Measurements from ENCODE around the gene MALAT1. TPM values are rescaled to one million over a fixed set of nuclear protein-coding genes. Genes with fewer than 3 reads are reported as not detected.

MALAT1 gene
- total RNA-seq, 1 donor from 2014 or later, result 1,605 TPM

- no peak for DNase-seq (ENCODE audit: low read depth)
- H3K4me3 ChIP-seq (ENCODE audit: low read depth, low read length), result no peak overlapping the region
- TF ChIP-seq, protein P1, sequence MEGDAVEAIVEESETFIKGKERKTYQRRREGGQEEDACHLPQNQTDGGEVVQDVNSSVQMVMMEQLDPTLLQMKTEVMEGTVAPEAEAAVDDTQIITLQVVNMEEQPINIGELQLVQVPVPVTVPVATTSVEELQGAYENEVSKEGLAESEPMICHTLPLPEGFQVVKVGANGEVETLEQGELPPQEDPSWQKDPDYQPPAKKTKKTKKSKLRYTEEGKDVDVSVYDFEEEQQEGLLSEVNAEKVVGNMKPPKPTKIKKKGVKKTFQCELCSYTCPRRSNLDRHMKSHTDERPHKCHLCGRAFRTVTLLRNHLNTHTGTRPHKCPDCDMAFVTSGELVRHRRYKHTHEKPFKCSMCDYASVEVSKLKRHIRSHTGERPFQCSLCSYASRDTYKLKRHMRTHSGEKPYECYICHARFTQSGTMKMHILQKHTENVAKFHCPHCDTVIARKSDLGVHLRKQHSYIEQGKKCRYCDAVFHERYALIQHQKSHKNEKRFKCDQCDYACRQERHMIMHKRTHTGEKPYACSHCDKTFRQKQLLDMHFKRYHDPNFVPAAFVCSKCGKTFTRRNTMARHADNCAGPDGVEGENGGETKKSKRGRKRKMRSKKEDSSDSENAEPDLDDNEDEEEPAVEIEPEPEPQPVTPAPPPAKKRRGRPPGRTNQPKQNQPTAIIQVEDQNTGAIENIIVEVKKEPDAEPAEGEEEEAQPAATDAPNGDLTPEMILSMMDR (IDR thresholded peaks at IDR 0.05; ENCODE audit: insufficient read depth, low read length, poor library complexity, severe bottlenecking), result no peak
- H3K36me3 ChIP-seq (ENCODE audit: control insufficient read depth, insufficient read depth, low read length), result no peaks in the 10 kb centered on the region
- no peaks in the 10 kb centered on the region for H3K27me3 ChIP-seq (ENCODE audit: control insufficient read depth, insufficient read depth, low read length)
Measured at GRCh38 chr11:65542738-65543390, 44.0 kb downstream of the MALAT1 start.

GRCh38 chr11:65545853-65546216 lies 47.0 kb downstream of the MALAT1 start:
- Histone ChIP-seq H3K4me3 (ENCODE audit: low read depth, low read length) (no peak overlapping the region), H3K27me3 (ENCODE audit: control insufficient read depth, insufficient read depth, low read length) (no peaks in the 10 kb centered on the region), H3K36me3 (ENCODE audit: control insufficient read depth, insufficient read depth, low read length) (no peaks in the 10 kb centered on the region)
- DNase-seq (ENCODE audit: low read depth), result no peak
- TF ChIP-seq, protein P1 (IDR thresholded peaks at IDR 0.05; ENCODE audit: insufficient read depth, low read length, poor library complexity, severe bottlenecking), result no peak

DNA sequence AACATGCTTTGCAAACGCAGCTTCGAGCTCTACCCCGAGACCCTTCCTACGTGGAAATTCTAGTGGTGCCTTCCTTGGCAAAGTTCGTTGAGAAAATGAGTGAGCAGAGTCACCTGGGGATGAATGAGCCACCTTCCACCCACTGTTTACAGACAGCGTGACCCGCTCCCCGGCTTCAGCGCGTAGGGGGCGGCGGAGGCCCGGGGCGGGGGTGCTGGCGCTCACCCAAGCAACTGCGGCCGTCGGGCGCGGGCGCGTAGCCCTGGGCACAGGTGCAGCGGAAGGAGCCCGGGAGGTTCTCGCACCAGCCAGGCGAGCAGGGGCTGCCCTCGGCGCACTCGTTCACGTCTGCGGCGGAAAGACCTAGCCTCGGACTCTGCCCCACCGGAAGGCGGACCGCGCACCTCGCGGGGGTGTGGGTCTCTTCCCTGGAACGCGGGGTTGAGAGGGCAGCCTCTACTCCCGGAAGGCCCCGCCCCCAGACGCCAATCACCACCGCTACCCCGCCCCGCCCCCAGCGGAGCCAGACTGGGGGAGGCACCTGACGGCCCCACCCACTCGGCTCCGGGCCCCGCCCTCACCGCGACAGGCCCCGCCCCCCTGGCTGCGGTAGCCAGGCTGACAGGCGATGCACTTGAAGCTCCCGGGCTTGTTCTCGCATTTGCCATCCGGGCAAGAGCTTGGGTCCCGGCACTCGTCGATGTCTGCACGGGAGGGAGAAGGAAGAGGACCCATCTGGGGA lies 47.5 kb downstream of the MALAT1 start:
- no peak for DNase-seq (ENCODE audit: low read depth)
- Histone ChIP-seq H3K36me3 (ENCODE audit: control insufficient read depth, insufficient read depth, low read length) (peaks cover under 1% of the 10 kb centered on the region), H3K27me3 (ENCODE audit: control insufficient read depth, insufficient read depth, low read length) (no peaks in the 10 kb centered on the region), H3K4me3 (ENCODE audit: low read depth, low read length) (peak overlapping the region; percentile 21)
- TF ChIP-seq, protein P1 (IDR thresholded peaks at IDR 0.05; ENCODE audit: insufficient read depth, low read length, poor library complexity, severe bottlenecking), result no peak

GRCh38 chr11:65547446-65548125 lies 48.7 kb downstream of the MALAT1 start:
- TF ChIP-seq, protein P1 (IDR thresholded peaks at IDR 0.05; ENCODE audit: insufficient read depth, low read length, poor library complexity, severe bottlenecking), result no peak
- Histone ChIP-seq H3K4me3 (ENCODE audit: low read depth, low read length) (no peak overlapping the region), H3K27me3 (ENCODE audit: control insufficient read depth, insufficient read depth, low read length) (no peaks in the 10 kb centered on the region), H3K36me3 (ENCODE audit: control insufficient read depth, insufficient read depth, low read length) (peaks cover 7% of the 10 kb centered on the region)
- DNase-seq (ENCODE audit: low read depth), result no peak

DNA sequence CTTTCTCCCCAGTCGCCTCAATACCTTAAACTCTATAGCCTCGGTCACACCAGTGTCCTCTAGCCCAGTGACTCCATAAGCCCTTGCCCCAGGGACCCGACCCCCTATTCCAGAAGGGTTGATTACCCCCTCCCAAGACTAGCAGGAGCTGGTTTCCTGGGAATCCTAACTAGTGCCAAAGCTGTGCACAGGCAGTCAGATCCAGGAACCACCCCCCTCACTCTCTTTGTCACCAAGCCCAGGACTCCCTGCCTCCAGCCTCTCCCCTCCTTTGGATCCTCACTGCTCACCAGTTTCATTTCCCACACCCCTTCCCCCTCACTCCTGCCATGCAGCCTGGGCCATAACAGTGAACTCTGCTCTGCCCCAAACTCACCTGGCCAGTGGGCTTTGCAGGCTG lies 49.5 kb downstream of the MALAT1 start:
- TF ChIP-seq, protein P1 (IDR thresholded peaks at IDR 0.05; ENCODE audit: insufficient read depth, low read length, poor library complexity, severe bottlenecking), result no peak
- no peak overlapping the region for H3K4me3 ChIP-seq (ENCODE audit: low read depth, low read length)
- DNase-seq (ENCODE audit: low read depth), result no peak
- peaks cover 7% of the 10 kb centered on the region for H3K36me3 ChIP-seq (ENCODE audit: control insufficient read depth, insufficient read depth, low read length)
- H3K27me3 ChIP-seq (ENCODE audit: control insufficient read depth, insufficient read depth, low read length), result no peaks in the 10 kb centered on the region
